ENCODE data around the gene FMN1.

The FMN1 gene

DNA sequence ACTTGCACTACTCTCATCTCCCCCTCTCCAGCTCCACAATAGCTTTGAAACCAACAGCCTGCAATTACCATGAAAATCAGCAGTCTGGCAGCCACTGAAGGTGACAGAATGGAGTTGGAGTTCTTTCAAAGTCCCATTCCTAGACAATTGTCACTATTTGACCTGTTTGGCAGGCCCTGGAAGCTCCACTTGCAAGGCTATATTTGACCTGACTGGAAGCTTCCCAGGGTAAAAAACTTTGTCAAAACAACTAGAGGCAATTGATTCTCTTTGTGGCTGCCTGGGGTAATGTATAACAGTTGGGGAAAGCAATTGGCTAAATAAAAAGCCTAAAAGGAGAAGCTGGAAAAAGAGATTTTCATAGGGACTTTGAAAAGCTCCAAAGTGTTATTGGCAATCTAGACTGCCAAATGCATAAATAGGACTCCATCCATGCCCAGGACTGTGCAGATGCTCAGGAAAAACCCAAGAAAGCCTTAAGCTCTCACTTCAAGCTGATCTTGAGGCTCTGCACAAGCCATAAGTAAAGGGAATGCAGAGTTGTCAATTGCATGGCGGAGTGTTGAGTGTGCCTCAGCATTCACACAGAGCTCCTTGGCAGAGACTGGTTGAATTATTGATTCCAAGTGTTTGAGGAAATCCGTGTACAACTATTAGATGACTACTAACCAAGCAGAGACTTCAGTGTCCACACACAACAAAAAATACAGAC lies 458.4 kb downstream of the FMN1 start:
- H3K4me1 ChIP-seq (ENCODE audit: control insufficient read depth, insufficient read depth, low read length, unreplicated experiment), result peaks cover 10% of the 10 kb centered on the region
- H3K4me3 ChIP-seq (ENCODE audit: low read depth, low read length), result no peak overlapping the region
- no peaks in the 10 kb centered on the region for H3K27me3 ChIP-seq (ENCODE audit: insufficient read depth, low read length)
- peaks cover 10% of the 10 kb centered on the region for H3K79me2 ChIP-seq (ENCODE audit: control insufficient read depth, insufficient read depth, low read length, unreplicated experiment)
- no peak overlapping the region for H2AFZ ChIP-seq (ENCODE audit: low read length, unreplicated experiment)
- peaks cover 59% of the 10 kb centered on the region for H3K36me3 ChIP-seq (ENCODE audit: insufficient read depth, low read length)
- peak overlapping the region; percentile 47 for H3K27ac ChIP-seq (ENCODE audit: low read depth, low read length)

DNA sequence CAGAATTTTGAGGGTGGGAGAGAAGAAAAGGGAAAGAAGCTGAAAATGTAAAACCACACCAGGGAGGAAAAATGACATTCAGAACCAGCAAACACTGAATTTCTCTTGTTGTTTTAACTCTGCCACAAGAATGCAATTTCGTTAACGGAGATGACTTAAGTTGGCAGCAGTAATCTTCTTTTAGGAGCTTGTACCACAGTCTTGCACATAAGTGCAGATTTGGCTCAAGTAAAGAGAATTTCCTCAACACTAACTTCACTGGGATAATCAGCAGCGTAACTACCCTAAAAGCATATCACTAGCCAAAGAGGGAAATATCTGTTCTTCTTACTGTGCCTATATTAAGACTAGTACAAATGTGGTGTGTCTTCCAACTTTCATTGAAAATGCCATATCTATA lies 461.2 kb downstream of the FMN1 start:
- H2AFZ ChIP-seq (ENCODE audit: low read length, unreplicated experiment), result no peak overlapping the region
- H3K27ac ChIP-seq (ENCODE audit: low read depth, low read length), result peak overlapping the region; percentile 30; the same call in 1 of the 2 replicates
- peaks cover 31% of the 10 kb centered on the region for H3K79me2 ChIP-seq (ENCODE audit: control insufficient read depth, insufficient read depth, low read length, unreplicated experiment)
- no peak overlapping the region for H3K4me3 ChIP-seq (ENCODE audit: low read depth, low read length)
- H3K4me1 ChIP-seq (ENCODE audit: control insufficient read depth, insufficient read depth, low read length, unreplicated experiment), result peaks cover 24% of the 10 kb centered on the region
- H3K27me3 ChIP-seq (ENCODE audit: insufficient read depth, low read length), result no peaks in the 10 kb centered on the region
- peaks cover 80% of the 10 kb centered on the region for H3K36me3 ChIP-seq (ENCODE audit: insufficient read depth, low read length)

DNA sequence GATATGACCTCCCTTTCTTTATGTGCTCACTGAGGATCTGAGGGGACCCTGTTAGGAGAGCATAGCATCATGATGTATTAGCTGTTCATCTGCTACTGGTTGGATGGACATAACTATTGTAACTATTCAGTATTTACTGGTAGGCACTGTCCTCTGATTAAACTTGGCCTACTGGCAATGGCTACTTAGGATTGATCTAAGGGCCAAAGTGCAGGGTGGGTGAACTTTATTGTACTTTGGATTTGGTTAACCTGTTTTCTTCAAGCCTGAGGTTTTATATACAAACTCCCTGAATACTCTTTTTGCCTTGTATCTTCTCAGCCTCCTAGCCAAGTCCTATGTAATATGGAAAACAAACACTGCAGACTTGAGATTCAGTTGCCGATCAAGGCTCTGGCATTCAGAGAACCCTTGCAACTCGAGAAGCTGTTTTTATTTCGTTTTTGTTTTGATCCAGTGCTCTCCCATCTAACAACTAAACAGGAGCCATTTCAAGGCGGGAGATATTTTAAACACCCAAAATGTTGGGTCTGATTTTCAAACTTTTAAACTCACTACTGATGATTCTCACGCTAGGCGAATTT lies 461.8 kb downstream of the FMN1 start:
- H2AFZ ChIP-seq (ENCODE audit: low read length, unreplicated experiment), result no peak overlapping the region
- H3K27me3 ChIP-seq (ENCODE audit: insufficient read depth, low read length), result no peaks in the 10 kb centered on the region
- peaks cover 24% of the 10 kb centered on the region for H3K4me1 ChIP-seq (ENCODE audit: control insufficient read depth, insufficient read depth, low read length, unreplicated experiment)
- H3K27ac ChIP-seq (ENCODE audit: low read depth, low read length), result peak overlapping the region; percentile 30; the same call in 1 of the 2 replicates
- peaks cover 31% of the 10 kb centered on the region for H3K79me2 ChIP-seq (ENCODE audit: control insufficient read depth, insufficient read depth, low read length, unreplicated experiment)
- no peak overlapping the region for H3K4me3 ChIP-seq (ENCODE audit: low read depth, low read length)
- H3K36me3 ChIP-seq (ENCODE audit: insufficient read depth, low read length), result peaks cover 85% of the 10 kb centered on the region

DNA sequence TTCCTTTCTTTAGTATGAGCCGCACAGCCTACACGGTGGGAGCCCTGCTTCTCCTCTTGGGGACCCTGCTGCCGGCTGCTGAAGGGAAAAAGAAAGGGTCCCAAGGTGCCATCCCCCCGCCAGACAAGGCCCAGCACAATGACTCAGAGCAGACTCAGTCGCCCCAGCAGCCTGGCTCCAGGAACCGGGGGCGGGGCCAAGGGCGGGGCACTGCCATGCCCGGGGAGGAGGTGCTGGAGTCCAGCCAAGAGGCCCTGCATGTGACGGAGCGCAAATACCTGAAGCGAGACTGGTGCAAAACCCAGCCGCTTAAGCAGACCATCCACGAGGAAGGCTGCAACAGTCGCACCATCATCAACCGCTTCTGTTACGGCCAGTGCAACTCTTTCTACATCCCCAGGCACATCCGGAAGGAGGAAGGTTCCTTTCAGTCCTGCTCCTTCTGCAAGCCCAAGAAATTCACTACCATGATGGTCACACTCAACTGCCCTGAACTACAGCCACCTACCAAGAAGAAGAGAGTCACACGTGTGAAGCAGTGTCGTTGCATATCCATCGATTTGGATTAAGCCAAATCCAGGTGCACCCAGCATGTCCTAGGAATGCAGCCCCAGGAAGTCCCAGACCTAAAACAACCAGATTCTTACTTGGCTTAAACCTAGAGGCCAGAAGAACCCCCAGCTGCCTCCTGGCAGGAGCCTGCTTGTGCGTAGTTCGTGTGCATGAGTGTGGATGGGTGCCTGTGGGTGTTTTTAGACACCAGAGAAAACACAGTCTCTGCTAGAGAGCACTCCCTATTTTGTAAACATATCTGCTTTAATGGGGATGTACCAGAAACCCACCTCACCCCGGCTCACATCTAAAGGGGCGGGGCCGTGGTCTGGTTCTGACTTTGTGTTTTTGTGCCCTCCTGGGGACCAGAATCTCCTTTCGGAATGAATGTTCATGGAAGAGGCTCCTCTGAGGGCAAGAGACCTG lies 463.5 kb downstream of the FMN1 start:
- Histone ChIP-seq H3K36me3 (ENCODE audit: insufficient read depth, low read length) (peaks cover 77% of the 10 kb centered on the region), H3K4me3 (ENCODE audit: low read depth, low read length) (no peak overlapping the region), H3K79me2 (ENCODE audit: control insufficient read depth, insufficient read depth, low read length, unreplicated experiment) (peaks cover 43% of the 10 kb centered on the region), H3K4me1 (ENCODE audit: control insufficient read depth, insufficient read depth, low read length, unreplicated experiment) (peaks cover 17% of the 10 kb centered on the region), H3K27ac (ENCODE audit: low read depth, low read length) (peak overlapping the region; percentile 4; the same call in 1 of the 2 replicates), H3K27me3 (ENCODE audit: insufficient read depth, low read length) (no peaks in the 10 kb centered on the region), H2AFZ (ENCODE audit: low read length, unreplicated experiment) (no peak overlapping the region)

DNA sequence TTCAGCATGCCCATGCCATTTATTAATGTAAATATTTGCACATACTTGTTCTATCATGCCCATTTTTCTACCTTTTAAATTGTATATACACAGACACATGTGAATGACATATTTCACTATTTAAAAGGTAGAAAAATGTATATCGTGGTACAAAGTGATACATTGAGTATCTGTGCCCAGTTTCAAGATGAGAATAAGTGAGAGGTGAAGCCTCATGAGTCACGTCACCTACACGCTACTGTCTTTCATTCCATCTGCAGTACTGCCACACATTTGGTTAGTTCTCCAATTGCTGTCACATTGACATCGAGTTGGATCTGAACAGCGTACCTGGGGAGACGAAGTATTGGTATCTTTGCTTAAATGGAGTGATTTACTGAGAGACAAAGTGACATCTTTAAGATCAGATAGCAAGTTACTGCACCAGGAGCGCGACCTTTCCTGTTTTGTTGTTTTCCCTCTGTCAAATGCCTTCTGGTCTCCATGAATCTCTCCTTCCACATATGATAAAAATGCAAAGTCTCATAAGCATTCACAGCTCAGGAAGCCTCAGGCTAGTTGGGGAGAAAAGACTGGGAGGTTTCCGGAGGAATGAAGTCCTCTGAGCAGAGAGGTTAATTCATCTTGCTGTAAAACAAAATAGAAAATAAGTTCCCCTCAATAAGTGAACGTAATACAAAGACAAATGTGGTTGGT lies 464.7 kb downstream of the FMN1 start:
- Histone ChIP-seq H3K79me2 (ENCODE audit: control insufficient read depth, insufficient read depth, low read length, unreplicated experiment) (peaks cover 48% of the 10 kb centered on the region), H3K4me3 (ENCODE audit: low read depth, low read length) (no peak overlapping the region), H2AFZ (ENCODE audit: low read length, unreplicated experiment) (no peak overlapping the region), H3K36me3 (ENCODE audit: insufficient read depth, low read length) (peaks cover 67% of the 10 kb centered on the region), H3K4me1 (ENCODE audit: control insufficient read depth, insufficient read depth, low read length, unreplicated experiment) (peaks cover 17% of the 10 kb centered on the region), H3K27me3 (ENCODE audit: insufficient read depth, low read length) (no peaks in the 10 kb centered on the region), H3K27ac (ENCODE audit: low read depth, low read length) (0 out of 2 replicates have a peak overlapping the region, but pooled peaks have one; percentile 8)

DNA sequence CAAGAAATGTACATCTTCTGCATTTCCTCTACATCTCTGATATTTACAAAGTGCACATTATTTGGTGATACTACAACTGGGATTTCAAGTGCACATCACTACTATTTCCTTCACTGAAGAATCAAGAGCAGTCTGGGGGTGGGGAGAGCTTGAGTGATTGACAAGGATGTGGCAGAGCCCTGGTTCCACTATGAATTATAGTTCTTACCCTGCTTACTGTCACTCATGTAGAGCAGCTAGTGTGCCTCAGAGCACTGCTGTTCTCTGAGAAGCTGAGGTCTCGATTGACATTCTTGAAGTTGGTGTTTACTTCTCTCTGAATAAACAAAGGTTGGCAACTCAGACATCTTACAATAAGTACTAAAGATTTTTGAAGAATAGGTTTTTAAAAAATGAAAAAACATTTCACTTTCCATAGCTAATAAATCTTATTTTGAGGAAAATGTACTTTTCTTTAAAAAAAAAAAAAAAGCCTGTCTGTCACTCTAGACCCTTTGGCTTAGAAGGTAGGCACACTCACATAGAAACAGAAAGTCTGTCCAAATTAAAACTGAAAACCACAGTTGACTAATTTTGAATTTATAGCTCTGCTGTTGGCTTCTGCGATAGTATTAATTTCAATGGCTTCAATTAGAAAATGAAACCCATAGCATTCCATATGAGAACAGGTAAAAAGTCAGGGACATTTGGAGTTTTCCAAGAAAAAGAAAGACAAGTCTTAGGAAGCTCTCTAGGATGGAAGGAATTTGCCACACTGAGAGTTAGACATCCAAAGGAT lies 471.2 kb downstream of the FMN1 start:
- Histone ChIP-seq H3K4me1 (ENCODE audit: control insufficient read depth, insufficient read depth, low read length, unreplicated experiment) (peaks cover 29% of the 10 kb centered on the region), H3K27me3 (ENCODE audit: insufficient read depth, low read length) (no peaks in the 10 kb centered on the region), H3K79me2 (ENCODE audit: control insufficient read depth, insufficient read depth, low read length, unreplicated experiment) (peaks cover 78% of the 10 kb centered on the region), H3K27ac (ENCODE audit: low read depth, low read length) (peak overlapping the region; percentile 39), H3K36me3 (ENCODE audit: insufficient read depth, low read length) (peaks cover 55% of the 10 kb centered on the region), H3K4me3 (ENCODE audit: low read depth, low read length) (no peak overlapping the region), H2AFZ (ENCODE audit: low read length, unreplicated experiment) (no peak overlapping the region)

DNA sequence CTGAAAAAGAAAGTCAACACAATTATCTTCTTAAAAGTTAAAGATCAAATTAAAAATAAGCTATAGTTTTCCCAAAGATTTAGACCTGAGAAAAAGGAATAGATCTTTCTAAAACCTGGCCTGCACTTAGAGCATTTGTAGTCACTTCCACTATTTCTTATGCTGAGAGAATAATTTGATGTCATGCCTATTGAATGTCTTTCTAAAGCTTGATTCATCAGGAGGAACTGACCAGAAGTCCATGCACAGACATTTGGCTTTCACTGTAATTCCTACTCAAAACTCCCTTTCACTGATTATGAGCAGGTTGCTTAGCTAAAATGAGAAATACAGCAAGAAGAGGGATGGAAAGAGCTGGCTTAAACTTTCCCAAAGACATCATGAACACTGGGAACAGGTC lies 472.4 kb downstream of the FMN1 start:
- no peak overlapping the region; the same call in 1 of the 2 replicates for H3K4me3 ChIP-seq (ENCODE audit: low read depth, low read length)
- peaks cover 88% of the 10 kb centered on the region for H3K79me2 ChIP-seq (ENCODE audit: control insufficient read depth, insufficient read depth, low read length, unreplicated experiment)
- H2AFZ ChIP-seq (ENCODE audit: low read length, unreplicated experiment), result no peak overlapping the region
- no peaks in the 10 kb centered on the region for H3K27me3 ChIP-seq (ENCODE audit: insufficient read depth, low read length)
- H3K27ac ChIP-seq (ENCODE audit: low read depth, low read length), result peak overlapping the region; percentile 60; the same call in 1 of the 2 replicates
- peaks cover 49% of the 10 kb centered on the region for H3K36me3 ChIP-seq (ENCODE audit: insufficient read depth, low read length)
- peaks cover 32% of the 10 kb centered on the region for H3K4me1 ChIP-seq (ENCODE audit: control insufficient read depth, insufficient read depth, low read length, unreplicated experiment)

DNA sequence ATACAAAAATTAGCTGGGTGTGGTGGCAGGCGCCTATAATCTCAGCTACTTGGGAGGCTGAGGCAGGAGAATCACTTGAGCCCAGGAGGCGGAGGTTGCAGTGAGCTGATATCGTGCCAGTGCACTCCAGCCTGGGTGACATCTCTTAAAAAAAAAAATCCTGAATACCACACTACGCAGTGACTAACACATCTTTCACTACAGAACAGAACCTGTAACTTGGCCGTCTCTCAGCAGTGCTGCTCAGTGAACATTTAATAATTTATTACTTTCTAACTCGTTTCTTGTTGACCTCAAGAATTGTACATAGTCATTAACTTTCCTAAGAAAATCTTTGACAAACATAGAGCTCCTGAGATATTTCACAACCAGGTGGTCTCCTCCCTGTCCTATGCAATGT lies 472.9 kb downstream of the FMN1 start:
- Histone ChIP-seq H3K27me3 (ENCODE audit: insufficient read depth, low read length) (no peaks in the 10 kb centered on the region), H3K79me2 (ENCODE audit: control insufficient read depth, insufficient read depth, low read length, unreplicated experiment) (peaks cover 86% of the 10 kb centered on the region), H2AFZ (ENCODE audit: low read length, unreplicated experiment) (no peak overlapping the region), H3K4me1 (ENCODE audit: control insufficient read depth, insufficient read depth, low read length, unreplicated experiment) (peaks cover 37% of the 10 kb centered on the region), H3K27ac (ENCODE audit: low read depth, low read length) (peak overlapping the region; percentile 60; the same call in 1 of the 2 replicates), H3K36me3 (ENCODE audit: insufficient read depth, low read length) (peaks cover 49% of the 10 kb centered on the region), H3K4me3 (ENCODE audit: low read depth, low read length) (no peak overlapping the region; the same call in 1 of the 2 replicates)

DNA sequence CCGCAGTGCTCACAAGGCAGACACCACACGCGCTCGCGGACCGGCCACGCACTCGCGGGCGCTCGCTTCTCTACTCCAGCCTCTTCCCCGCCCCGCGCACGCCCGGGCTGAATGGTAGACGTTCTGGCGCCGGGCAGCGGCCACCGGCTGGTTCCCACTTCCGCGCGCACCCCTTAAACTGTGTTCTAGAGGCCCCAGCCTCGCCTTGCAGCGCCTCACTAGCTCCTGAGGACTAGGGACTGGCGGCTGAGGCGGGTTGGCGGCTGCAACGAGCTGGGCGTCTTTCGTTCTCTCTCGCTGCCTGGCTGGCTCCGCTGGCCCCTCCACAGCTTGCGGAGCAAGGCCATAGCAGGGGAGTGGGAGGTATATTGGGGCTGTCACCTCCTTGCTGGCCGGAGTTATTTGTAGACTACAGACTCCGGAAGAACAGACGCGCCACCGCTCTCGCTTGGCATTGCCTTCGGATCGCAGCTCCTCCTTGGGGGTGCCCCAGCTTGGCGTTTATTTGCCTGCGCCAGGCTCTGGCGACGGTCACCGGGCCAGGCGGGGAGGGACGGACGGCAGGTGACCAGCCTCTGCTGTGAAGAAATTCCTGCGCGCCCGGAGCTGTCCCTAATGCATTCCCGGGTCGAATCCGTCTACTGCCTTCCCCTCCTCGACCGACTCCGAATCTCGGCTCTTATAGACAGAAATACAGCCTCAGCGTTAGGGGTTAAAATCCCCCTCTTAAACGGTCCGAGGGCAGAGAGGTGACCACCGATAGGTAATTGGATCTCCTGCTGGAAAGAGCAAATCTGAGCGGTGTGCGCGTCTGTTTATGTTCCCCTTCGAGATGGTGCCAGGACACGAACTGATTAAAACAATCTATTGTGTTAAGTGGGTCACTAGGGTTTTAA lies 475.4 kb downstream of the FMN1 start:
- no peaks in the 10 kb centered on the region for H3K27me3 ChIP-seq (ENCODE audit: insufficient read depth, low read length)
- H3K4me3 ChIP-seq (ENCODE audit: low read depth, low read length), result peak overlapping the region; percentile 98

More for the DNA sequence above, 475.4 kb downstream of the FMN1 start:
- H3K36me3 ChIP-seq (ENCODE audit: insufficient read depth, low read length), result peaks cover 42% of the 10 kb centered on the region
- peak overlapping the region; percentile 38 for H2AFZ ChIP-seq (ENCODE audit: low read length, unreplicated experiment)
- H3K27ac ChIP-seq (ENCODE audit: low read depth, low read length), result peak overlapping the region; percentile 60
- H3K4me1 ChIP-seq (ENCODE audit: control insufficient read depth, insufficient read depth, low read length, unreplicated experiment), result peaks cover 41% of the 10 kb centered on the region
- peaks cover 72% of the 10 kb centered on the region for H3K79me2 ChIP-seq (ENCODE audit: control insufficient read depth, insufficient read depth, low read length, unreplicated experiment)
